Astrocyte (in vitro differentiated cells and primary cell): ENCODE data around the gene DLL3. TPM values are rescaled to one million over a fixed set of nuclear protein-coding genes. Genes with fewer than 3 reads are reported as not detected.

Experiments
- DNase-seq: peaks from one replicate; pipeline ENCODE4 v3.0.0-alpha.2; 2010; ENCODE audit warnings: low read depth
- FAIRE-seq: peaks from 2 replicates; lab custom pipeline; 2011; peaks lifted over from hg19 to GRCh38; lab: Jason Lieb, UNC
- H2AFZ ChIP-seq: 2 replicates; pipeline ENCODE4 v1.6.0; 2012; ENCODE audit warnings: low read depth, low read length, inconsistent platforms
- H3K27ac ChIP-seq: 2 replicates; pipeline ENCODE4 v1.5.1; 2011; ENCODE audit warnings: low read depth, low read length, inconsistent platforms
- H3K27me3 ChIP-seq: 2 replicates; pipeline ENCODE4 v1.6.0; 2011; ENCODE audit warnings: low read length, inconsistent platforms; ENCODE audit not compliant: insufficient read depth
- H3K36me3 ChIP-seq: 2 replicates; pipeline ENCODE4 v1.5.1; 2011; ENCODE audit warnings: low read length, inconsistent platforms; ENCODE audit not compliant: insufficient read depth
- H3K4me1 ChIP-seq: 2 replicates; pipeline ENCODE4 v1.5.1; 2011; ENCODE audit warnings: low read length, inconsistent platforms; ENCODE audit not compliant: insufficient read depth
- H3K4me2 ChIP-seq: 2 replicates; pipeline ENCODE4 v1.6.0; 2012; ENCODE audit warnings: low read length, inconsistent platforms
- H3K4me3 ChIP-seq: 2 replicates; pipeline ENCODE4 v1.5.1; 2011; ENCODE audit warnings: low read depth, mild to moderate bottlenecking, low read length, inconsistent platforms; ENCODE audit not compliant: insufficient read depth
- H3K79me2 ChIP-seq: 2 replicates; pipeline ENCODE4 v1.6.0; 2012; ENCODE audit warnings: mild to moderate bottlenecking, low read length, inconsistent platforms; ENCODE audit not compliant: insufficient read depth
- H3K9ac ChIP-seq: 2 replicates; pipeline ENCODE4 v1.6.0; 2012; ENCODE audit warnings: mild to moderate bottlenecking, low read length, inconsistent platforms
- H3K9me3 ChIP-seq: 2 replicates; pipeline ENCODE4 v1.5.1; 2012; ENCODE audit warnings: low read depth, mild to moderate bottlenecking, low read length, inconsistent platforms; ENCODE audit not compliant: insufficient read depth
- H4K20me1 ChIP-seq: 2 replicates; pipeline ENCODE4 v1.6.0; 2012; ENCODE audit warnings: low read length, inconsistent platforms; ENCODE audit not compliant: insufficient read depth
- H3K27ac Mint-ChIP-seq: one replicate; pipeline ENCODE4 v1.8.0; 2021; ENCODE audit warnings: mild to moderate bottlenecking, mixed read lengths; ENCODE audit not compliant: unreplicated experiment
- H3K27me3 Mint-ChIP-seq: one replicate; pipeline ENCODE4 v1.8.0; 2021; ENCODE audit warnings: low read depth, mixed read lengths; ENCODE audit not compliant: unreplicated experiment
- H3K36me3 Mint-ChIP-seq: one replicate; pipeline ENCODE4 v1.8.0; 2021; ENCODE audit warnings: low read depth, mixed read lengths; ENCODE audit not compliant: unreplicated experiment
- H3K4me1 Mint-ChIP-seq: one replicate; pipeline ENCODE4 v1.8.0; 2021; ENCODE audit warnings: low read depth, mixed read lengths; ENCODE audit not compliant: unreplicated experiment
- H3K4me3 Mint-ChIP-seq: one replicate; pipeline ENCODE4 v1.8.0; 2021; ENCODE audit warnings: mild to moderate bottlenecking, moderate library complexity, mixed read lengths; ENCODE audit not compliant: unreplicated experiment
- H3K9me3 Mint-ChIP-seq: one replicate; pipeline ENCODE4 v1.8.0; 2021; ENCODE audit warnings: mild to moderate bottlenecking, mixed read lengths; ENCODE audit not compliant: unreplicated experiment
- CTCF ChIP-seq: IDR thresholded peaks from 2 replicates; pipeline ENCODE4 v1.5.1; 2011; ENCODE audit warnings: low read depth, mild to moderate bottlenecking, inconsistent platforms, low read length, moderate library complexity; ENCODE audit not compliant: insufficient read depth
- EZH2 ChIP-seq: IDR thresholded peaks from 2 replicates; pipeline ENCODE4 v1.6.1; 2012; ENCODE audit warnings: mild to moderate bottlenecking, low read length, inconsistent platforms; ENCODE audit not compliant: insufficient read depth
- total RNA-seq: library from RNA; stranded (reverse); gene quantifications from 2 replicates; pipeline ENCODE4 v1.2.1, GENCODE V29; 2021

Gene DLL3
- total RNA-seq, 1 donor from 2014 or later = 0.84 TPM

GRCh38 chr19:39509233-39509632 is 10.5 kb downstream of the DLL3 start:
- H3K27me3 ChIP-seq = peaks cover 17% of the 10 kb centered on the region
- H3K4me3 ChIP-seq = no peak overlapping the region
- no peak overlapping the region for H2AFZ ChIP-seq
- no peak for TF ChIP-seq CTCF
- H3K27me3 Mint-ChIP-seq = peaks cover 57% of the 10 kb centered on the region
- H3K4me1 ChIP-seq = peaks cover 3% of the 10 kb centered on the region
- H4K20me1 ChIP-seq = no peaks in the 10 kb centered on the region
- H3K4me3 Mint-ChIP-seq = no peak overlapping the region
- no peak overlapping the region for H3K4me2 ChIP-seq
- no peaks in the 10 kb centered on the region for H3K36me3 ChIP-seq
- no peak overlapping the region for H3K27ac Mint-ChIP-seq
- no peaks in the 10 kb centered on the region for H3K4me1 Mint-ChIP-seq
- no peaks in the 10 kb centered on the region for H3K79me2 ChIP-seq
- FAIRE-seq = no peak
- no peaks in the 10 kb centered on the region for H3K9me3 Mint-ChIP-seq
- no peak overlapping the region for H3K9ac ChIP-seq
- no peak overlapping the region for H3K27ac ChIP-seq
- peaks cover 3% of the 10 kb centered on the region for H3K36me3 Mint-ChIP-seq
- H3K9me3 ChIP-seq = no peaks in the 10 kb centered on the region
- no peak for DNase-seq

- H3K36me3 Mint-ChIP-seq = peaks cover 6% of the 10 kb centered on the region
- H3K4me1 Mint-ChIP-seq = no peaks in the 10 kb centered on the region
- H3K9me3 Mint-ChIP-seq = peaks cover 4% of the 10 kb centered on the region
- Histone ChIP-seq H3K27ac (no peak overlapping the region), H2AFZ (no peak overlapping the region), H3K4me1 (peaks cover 8% of the 10 kb centered on the region), H3K9ac (no peak overlapping the region), H3K36me3 (no peaks in the 10 kb centered on the region), H4K20me1 (no peaks in the 10 kb centered on the region), H3K4me3 (no peak overlapping the region), H3K4me2 (no peak overlapping the region), H3K27me3 (peaks cover 41% of the 10 kb centered on the region), H3K79me2 (no peaks in the 10 kb centered on the region), H3K9me3 (peaks cover 2% of the 10 kb centered on the region)
- no peak for FAIRE-seq
- no peak overlapping the region for H3K4me3 Mint-ChIP-seq
- peaks cover 57% of the 10 kb centered on the region for H3K27me3 Mint-ChIP-seq
- no peak for TF ChIP-seq EZH2
- TF ChIP-seq CTCF = no peak
- DNase-seq = no peak
- H3K27ac Mint-ChIP-seq = no peak overlapping the region
These were observed 14.2 kb downstream of the DLL3 start for GRCh38 chr19:39512988-39513387.

GRCh38 chr19:39514840-39515550 is 16.2 kb downstream of the DLL3 start, which contains the start of gene SELENOV:
Gene SELENOV, plus strand, starts transcription at chr19:39515139. Its CDS starts 74 bp downstream, at chr19:39515213.
- no peak within 1 kb of the TSS for H3K9ac ChIP-seq
- H3K27me3 Mint-ChIP-seq = peaks cover 45% of the 10 kb centered on the region

More at GRCh38 chr19:39514840-39515550, 16.2 kb downstream of the DLL3 start, which contains the start of gene SELENOV:
- Histone ChIP-seq H2AFZ (peak within 1 kb of the TSS; percentile 60), H3K79me2 (no peaks in the 10 kb centered on the region), H3K4me2 (peak within 1 kb of the TSS; percentile 61), H3K27ac (no peak within 1 kb of the TSS), H3K9me3 (peaks cover 2% of the 10 kb centered on the region), H3K4me1 (peaks cover 8% of the 10 kb centered on the region), H3K4me3 (no peak within 1 kb of the TSS), H3K27me3 (peaks cover 41% of the 10 kb centered on the region), H4K20me1 (no peaks in the 10 kb centered on the region), H3K36me3 (no peaks in the 10 kb centered on the region)
- Mint-ChIP-seq H3K9me3 (peaks cover 4% of the 10 kb centered on the region), H3K4me3 (peak within 1 kb of the TSS; percentile 74), H3K36me3 (peaks cover 3% of the 10 kb centered on the region), H3K27ac (no peak within 1 kb of the TSS), H3K4me1 (no peaks in the 10 kb centered on the region)
- FAIRE-seq (no peak), DNase-seq (no peak)
- peak; percentile 99 for TF ChIP-seq EZH2
- no peak for TF ChIP-seq CTCF
